ENCODE data around the gene C16orf89. TPM values are rescaled to one million over a fixed set of nuclear protein-coding genes. Genes with fewer than 3 reads are reported as not detected.
"Not testable (repeated sequence)": the region's sequence is repeated elsewhere in the genome, so short reads cannot be mapped to it uniquely, and the experiment has no call there.

C16orf89 gene
- total RNA-seq, 1 donor from 2014 or later = not detected

DNA sequence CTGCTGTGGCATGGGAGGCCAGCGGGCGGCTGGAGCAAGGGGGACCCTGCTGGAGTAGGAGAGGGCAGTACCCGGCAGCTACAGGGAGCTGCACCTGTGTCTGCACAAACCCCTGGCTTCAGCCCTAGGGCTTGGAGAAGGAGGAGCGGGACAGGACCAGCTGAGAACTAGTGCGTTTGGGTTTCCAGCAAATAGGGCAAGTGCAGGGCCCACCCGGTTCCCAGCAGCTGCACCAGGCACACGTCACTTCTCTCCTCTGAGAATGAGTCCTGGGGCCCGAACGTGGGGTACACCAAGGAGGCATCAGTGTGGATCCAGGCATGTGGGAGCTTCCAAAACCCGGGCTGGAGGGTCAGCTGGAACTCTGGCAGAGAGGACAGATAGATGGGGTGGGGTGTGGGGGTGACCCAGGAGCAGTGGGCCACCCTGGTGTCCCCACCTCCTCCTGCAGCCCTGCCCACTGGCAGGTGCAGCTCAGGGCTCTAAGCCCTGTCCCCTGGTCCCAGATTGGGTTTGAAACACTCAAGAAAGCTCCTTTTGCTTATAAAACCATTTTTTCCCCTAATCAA, 5.6 kb downstream of the C16orf89 start:
- DNase-seq (ENCODE audit: low read depth in 2 of 2) = no peak

DNA sequence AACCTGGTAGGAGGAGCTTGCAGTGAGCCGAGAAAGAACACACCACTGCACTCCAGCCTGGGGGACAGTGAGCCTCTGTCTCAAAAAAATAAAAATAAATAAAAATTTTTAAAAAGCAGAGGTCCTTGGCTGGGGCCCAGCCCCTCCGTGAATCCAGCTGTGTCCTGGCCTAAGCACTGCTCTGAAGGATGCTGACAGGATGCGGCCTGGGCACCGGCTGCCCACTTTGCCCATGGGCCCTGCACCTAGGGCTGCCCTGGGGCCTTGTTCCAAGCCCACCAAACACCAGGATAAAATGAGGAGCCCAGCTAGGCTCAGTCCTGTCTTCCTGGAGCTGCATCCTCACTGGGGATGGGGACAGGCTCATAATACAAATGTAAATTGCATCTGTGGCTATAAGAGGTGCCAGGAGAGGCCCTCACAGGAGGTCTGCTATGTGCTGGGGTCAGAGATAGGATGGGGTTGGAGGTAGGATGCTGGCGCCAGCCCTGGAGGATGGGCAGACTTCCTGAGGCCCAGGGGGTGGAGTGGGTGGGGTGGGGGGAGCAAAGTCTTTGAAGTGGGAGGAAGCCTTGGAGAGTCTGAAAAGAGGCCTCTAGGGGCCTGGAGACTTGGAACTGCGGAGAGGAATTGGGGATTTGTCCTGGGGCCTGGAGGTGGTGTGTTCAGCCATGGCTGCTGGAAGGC, 6.2 kb downstream of the C16orf89 start:
- no peak for DNase-seq (ENCODE audit: low read depth in 2 of 2)

DNA sequence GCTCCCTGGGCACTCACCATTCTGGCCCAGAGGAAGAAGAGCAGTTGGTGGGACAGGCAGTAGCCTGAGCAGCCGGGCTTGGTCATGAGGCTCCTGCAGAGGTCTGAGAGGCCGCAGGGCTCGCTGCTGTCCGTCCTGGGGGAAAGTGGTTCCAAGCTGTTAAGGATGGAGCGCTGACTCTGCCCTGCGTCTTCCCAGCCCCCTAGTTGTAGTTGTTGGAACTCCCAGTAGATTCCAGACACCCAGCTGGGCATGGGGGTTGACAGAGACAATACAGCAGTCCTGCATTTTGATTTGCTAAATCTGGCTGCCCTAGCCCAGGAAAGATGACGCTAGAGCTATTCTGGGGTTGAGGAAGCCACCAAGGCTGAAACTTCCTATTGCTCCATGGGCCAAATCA, 7.3 kb downstream of the C16orf89 start:
- peak; percentile 34 to 67 for DNase-seq (ENCODE audit: low read depth in 2 of 2)

DNA sequence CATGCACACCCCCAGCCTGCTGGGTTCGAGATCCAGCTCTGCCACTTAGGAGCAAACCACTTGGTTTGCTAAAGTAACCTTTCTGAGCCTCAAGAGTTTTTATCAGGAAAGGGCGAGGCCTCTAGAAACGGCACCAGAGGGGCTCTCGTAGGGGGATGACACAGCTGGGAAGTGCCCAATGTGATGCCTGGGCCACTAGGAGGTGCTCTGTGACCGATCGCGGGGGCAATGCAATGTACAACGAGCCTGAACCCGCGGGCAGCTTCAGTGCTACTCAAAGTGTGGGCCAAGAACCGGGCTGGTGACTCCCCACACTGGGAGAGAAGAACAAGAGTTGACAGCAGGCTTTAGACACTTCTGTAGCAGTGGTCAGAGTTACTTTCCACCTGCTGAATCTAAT, 9.4 kb downstream of the C16orf89 start:
- DNase-seq (ENCODE audit: low read depth in 2 of 2) = peak; percentile 31 to 52

DNA sequence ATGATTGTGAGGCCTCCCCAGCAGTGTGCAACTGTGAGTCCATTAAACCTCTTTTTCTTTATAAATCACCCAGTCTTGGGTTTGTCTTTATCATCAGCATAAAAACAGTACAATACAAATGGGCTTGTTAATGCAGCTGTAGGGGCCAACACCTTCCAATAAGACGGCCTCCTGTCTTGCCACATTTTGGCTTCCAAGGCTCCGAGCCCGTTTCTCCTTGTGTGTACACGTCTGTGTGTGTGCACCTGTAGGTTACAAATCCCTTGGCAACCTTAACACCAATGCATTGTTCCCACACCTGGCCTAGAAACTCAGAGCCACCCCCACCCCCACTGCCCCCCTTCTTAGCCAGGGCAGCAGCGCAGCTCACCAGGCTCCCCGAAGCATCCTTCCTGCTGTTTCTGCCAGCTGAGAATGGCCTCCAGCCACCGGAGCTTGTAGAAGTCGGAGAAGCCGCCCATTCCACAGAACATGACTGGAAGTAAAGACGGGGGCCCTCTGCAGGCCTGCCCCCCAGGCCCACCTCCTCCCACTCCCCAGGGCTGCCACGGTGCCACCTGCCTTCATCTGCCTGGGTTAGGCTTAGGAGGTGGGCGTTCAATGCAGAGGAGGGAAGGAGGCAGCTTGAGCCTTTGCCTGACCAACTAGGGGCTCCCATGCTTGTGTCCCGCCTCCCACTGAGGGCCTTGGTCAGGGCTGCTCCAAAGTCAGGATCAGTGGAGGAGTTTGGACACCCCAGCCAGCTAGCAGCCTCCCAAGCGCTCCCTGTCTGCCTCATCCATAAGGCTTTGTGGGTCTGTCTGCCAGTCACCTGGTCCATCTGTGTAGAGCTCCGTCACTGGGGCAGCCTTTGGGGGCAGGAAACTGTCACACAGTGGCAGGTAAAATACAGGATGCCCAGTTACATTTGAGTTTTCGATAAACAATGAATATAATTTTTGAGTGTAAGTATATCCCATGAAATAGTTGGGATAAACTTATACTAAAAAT, 10.6 kb downstream of the C16orf89 start:
- no peak for DNase-seq (ENCODE audit: low read depth in 2 of 2)

DNA sequence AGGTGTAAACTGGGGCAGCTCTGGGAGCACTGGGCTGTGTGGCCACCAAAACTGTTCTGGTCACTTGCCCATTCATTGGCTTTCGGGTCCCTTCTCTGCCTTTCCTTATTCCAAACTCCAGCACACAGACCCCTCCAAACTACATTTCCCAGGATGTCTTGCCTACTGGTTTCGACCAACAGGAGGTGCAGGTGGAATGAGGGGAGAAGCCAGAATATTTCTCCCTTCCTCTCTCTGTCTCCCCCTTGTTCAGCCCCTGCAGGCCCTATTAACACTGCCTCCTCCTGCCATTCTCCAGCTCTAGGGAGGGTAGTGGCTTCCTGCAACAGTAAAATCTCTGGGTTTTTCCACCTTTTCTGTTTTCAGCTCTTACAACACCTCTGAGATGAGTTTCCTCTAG, 18.8 kb downstream of the C16orf89 start:
- DNase-seq (ENCODE audit: low read depth in 2 of 2) = no peak

DNA sequence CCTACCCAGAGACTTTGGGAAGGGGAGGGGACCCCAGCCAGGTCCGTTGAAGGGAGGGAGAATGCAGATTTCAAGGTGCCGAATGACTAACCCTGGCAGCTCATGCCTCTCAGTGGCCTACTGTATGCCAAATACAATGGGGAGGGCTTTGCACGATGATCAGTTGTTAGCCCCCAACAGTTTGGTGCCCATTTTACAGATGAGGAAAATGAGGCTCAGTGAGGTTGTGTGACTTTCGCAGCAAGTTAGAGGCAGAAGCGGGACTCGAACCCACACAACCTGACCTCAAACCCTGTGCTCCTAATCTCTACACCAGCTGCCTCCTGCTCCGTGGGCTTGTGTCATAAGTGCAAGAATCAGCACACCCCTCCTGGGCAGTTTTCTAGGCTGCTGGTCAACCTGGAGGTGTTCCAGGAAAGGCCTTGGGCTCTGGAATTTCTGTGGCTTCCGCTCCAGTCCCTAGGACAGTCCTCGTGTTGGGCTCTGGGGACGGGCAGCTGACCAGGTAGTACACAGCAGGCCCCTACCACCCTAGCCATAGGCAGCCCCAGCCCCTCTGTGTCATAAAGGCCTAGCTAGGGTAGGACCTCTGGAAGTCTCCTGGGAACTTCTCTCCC, 20.1 kb downstream of the C16orf89 start:
- DNase-seq (ENCODE audit: low read depth in 2 of 2) = no peak

DNA sequence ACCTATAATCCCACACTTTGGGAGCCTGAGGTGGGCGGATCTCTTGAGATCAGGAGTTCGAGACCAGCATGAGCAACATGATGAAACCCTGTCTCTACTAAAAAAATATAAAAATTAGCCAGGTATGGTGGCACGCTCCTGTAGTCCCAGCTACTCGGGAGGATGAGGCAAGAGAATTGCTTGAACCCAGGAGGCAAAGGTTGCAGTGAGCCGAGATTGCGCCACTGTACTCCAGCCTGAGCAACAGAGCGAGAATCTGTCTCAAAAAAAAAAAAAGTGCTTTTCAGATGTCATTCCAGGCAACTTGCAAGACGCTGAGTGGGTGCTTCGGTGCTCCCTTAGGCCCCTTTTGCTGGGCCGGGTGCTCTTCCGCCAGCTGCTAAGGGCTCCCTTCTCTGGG, 21.2 kb downstream of the C16orf89 start:
- not testable (repeated sequence) for DNase-seq (ENCODE audit: low read depth in 2 of 2)

DNA sequence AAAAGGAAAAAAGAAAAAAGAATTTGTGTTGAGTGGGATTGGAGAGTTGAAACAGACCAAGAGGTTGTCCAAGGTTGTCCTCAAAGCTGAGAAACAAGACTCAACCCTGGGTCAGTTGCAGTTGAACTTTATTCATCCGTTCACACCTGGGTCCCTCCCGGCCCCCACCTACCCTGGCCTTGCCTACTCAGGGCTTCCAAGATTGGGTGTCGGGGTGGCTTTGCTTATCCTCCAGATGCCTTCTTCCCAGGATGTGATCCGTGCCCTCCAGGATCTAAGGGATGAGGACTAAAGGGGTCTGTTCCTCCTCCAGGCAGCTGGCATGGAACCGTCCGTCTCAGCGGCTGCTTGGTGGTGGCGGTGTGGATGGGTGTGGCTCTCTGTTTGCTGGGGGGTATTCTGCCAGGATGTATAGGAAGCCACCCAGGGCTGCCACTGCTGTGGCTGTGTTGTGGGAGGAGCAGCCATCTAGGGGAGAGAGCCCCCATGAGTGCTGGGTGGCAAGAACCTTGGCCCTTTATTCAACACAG, 21.7 kb downstream of the C16orf89 start:
- no peak for DNase-seq (ENCODE audit: low read depth in 2 of 2)

DNA sequence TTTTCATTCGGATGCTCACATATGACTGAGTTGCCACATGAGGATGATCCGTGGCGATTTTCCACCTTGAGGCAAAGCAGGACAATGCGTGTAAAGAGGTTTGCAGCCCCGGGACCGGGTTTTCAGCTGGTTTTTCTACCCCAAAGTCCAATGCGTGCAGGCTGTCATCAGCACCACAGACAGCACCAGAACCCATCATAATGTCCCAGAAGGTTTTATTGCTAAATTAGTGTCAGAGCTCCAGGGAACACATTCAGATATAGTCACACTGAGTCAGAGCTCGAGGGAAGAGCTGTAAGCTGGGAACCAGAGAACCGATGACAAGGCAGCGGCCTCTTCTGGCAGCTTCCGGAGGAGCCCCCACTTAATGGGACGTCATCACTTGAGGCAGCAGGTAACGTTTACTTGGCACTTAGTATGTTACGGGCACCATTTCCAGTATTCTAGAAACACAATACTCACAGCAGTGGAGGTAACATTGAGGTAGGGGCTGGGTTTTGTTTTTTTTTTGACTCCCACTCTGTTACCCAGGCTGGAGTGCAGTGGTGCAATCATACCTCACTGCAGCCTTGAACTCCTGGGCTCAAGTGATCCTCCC, 23.1 kb downstream of the C16orf89 start:
- DNase-seq (ENCODE audit: low read depth in 2 of 2) = no peak

DNA sequence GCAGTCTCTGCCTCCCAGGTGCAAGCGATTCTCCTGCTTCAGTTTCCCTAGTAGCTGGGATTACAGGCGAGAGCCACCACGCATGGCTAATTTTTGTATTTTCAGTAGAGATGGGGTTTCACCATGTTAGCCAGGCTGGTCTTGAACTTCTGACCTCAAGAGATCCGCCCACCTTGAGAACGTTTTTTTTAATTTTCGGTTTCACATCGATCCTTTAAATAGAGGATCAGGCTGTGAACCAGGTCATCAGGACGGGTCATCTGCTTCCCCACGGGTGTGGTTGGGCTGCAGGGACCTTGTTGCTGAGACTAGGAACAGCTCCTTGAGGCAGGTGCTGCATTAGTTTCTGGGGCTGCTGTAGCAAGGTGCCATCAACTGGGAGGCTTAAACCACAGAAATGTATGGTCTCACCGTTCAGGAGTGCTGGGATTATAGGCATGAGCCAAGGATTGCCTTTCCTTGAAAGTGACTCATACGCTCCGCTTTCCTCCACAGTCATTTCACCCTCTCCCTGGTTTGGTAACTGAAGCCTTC, 24.1 kb downstream of the C16orf89 start:
- no peak for DNase-seq (ENCODE audit: low read depth in 2 of 2)

DNA sequence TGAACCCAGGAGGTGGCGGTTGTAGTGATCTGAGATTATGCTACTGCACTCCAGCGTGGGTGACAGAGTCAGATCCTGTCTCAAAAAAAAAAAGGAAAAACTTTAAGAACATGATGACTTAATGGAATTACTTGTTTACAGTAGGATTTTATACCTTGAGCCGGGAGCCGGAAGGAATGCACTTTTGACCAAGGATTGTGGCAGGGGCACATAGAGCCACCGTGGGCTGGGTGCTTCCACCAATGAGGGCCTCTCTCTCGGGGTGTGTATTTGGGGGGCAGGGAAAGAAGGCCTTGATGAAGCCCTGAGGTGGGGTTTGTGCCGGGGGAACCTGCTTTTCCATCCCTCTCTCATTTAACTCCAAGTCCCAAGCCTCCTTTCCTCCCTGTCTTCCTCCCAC, 25.3 kb downstream of the C16orf89 start:
- no peak for DNase-seq (ENCODE audit: low read depth in 2 of 2)

DNA sequence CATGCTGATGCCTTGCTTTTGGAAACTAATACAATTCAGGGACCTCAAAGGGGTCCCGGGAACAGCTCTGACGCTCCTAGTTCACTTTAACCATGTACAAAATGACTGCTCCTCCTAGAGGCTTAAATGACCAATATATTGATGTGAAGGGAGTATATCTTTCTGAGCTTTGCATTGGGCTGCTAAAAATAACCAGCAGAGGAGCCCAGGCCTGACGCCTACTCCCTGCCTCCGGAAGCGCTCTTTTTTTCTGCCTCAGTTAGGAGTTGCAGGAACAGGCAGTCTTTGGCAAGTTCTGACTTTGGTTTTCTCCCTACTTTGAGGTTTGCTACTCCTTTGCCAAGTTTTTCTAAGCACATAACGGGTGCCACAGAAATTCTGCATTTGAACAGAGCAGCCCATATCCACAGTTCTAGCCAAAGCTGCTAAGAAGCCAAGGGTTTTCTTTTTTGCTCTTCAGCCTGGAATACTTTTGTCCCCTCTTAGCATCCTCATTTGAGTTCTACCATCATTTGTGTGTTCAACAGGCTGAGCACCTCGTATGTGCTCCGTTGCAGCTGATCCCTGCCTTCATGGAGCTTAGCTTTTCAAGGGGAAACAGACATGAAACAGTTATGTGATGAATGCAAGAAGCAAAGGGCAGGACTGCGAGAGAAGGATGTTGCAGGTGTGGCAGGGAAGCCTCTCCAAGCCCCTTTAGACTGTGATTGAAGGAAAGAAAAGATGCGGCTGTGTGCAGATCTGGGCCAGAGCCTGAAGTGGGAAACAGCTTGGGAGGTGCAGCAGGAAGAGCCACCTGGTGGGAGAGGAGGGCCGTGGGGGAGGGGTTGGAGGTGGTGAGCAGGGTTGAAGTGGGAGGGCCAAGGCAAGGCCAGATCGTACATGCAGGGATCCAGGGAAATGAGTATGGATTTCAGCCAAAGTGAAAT, 29.3 kb downstream of the C16orf89 start:
- DNase-seq (ENCODE audit: low read depth in 2 of 2) = no peak

DNA sequence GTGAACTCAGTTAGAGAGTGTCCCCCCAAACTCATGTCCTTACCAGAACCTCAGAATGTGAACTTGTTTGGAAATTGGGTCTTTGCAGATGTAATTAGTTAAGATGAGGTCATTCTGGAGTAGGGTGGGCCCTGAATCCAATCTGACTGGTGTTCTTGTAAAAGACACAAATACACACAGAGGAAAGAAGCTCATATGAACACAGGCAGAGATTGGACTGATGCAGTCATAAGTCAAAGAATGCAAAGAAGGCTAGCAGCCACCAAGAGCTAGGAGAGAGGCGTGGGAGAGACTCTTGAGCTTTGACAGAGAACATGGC, 29.9 kb downstream of the C16orf89 start:
- no peak for DNase-seq (ENCODE audit: low read depth in 2 of 2)

DNA sequence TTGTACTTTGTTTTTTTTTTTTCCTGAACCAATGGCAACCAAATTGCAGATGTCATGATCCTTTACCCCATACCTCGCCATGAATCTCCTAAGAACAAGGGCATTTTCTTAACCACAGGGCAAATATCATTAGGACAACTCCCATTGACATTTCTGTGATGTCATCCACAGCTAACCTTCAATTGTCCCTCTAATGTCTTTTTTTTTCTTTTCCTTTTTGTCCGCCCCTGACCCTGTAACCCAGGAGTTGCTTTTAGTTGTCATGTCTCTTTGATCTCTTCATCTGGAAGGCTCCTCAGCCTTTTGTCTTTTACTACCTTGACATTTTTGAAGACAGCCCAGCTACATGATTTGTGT, 31.6 kb downstream of the C16orf89 start:
- DNase-seq (ENCODE audit: low read depth in 2 of 2) = peak in 1 of 2 donors; percentile 7

DNA sequence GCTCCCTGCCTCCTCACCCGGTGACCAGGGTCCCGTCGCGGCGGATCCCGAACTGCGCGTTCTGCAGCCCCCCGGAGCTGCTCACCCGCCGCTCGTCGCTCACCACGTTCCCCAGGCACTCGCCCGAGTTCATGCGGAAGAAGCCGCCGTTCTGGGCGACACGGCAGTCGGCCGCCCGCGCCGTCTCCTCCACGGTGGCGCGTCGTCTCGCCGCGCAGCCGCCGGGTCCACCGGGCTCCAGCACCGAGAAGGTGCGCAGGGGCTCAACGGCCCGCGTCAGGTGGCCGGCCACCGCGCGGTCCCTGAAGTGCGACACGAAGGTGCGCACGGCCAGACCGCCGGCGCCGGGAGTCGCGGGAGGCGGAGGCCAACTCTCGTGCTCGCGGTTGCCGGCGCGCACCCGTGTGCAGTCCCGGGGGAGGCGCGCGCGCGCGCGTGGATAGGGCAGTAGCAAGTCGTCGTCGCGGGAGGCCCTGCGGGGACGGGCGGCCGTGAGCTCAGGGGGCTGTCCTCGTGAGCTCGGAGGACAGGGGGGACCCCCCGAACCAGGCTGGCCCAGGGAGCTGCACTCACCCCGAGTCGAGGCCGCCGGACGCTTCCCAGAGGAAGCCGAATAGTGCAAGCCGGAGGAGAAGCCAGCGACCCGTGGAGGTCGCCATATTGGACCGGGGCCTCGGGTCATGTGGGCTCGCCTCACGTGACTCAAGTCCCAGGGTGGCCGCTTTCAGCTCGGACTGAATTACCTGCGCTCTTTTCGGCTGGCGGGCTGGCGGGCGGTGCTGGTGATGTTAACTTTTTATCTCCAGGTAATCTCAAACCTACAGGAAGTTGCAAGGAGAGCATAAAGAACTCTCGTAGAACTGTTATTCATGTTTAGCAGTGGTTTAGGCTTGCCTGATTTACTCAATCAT, 32.2 kb downstream of the C16orf89 start, which contains the start of gene NAGPA:
NAGPA (minus strand) TSS at position 680 of the 911 bp plus-strand sequence; CDS start at position 659, 21 bp downstream.
- DNase-seq (ENCODE audit: low read depth in 2 of 2) = peak; percentile 89 to 91

DNA sequence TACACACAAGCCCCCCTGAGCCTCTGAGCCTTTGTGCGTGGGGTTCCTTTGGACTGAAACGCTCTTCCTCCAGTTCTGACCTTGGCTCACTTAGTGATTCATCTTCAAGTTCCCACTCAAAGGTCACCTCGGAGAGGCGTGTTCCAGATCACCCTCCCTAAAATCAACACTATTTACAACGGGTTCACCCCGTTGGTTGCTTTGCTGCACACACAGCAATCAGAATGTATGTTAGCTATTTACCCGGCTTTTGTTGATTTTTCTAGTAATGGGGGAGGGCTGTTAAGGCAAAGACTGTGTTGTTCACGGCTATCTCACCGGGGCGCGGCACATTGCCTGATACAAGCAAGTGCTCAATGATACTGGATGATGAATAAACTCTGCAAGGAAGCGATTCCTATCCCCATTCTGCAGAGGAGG, 33.0 kb downstream of the C16orf89 start:
- no peak for DNase-seq (ENCODE audit: low read depth in 2 of 2)

DNA sequence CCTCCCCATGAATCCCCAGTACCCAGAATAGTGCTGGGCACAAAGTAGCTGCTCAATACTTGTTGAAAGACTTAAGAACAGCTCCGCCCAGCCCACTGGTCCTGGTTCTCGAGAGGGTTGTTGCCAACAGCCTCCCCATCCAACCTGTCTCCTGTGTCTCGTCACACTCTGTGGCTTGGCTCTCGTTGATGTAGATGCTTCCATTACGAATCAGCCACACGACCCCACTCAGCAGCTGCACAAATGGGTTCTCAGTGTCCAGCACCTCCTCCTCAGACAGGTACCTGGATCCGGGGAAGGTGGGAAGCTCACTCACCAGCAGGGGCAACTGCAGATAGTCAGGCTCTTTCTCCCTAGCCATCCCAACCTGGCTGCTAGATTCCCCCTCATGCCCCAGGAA, 34.2 kb downstream of the C16orf89 start:
- no peak for DNase-seq (ENCODE audit: low read depth in 2 of 2)
